Activated CD4-positive, alpha-beta memory T cell treated with anti-CD3 and anti-CD28 coated beads for 36 hours (primary cell): Measurements from ENCODE around the gene MRPS34. TPM values are rescaled to one million over a fixed set of nuclear protein-coding genes. Genes with fewer than 3 reads are reported as not detected.
A peak's percentile ranks its signal among the peaks of the same experiment; 100 is the strongest.

Experiments used
- CTCF ChIA-PET: fragments of 350-600 bp; sonication (Branson Sonifier 250); formaldehyde crosslinking; loops from one replicate; lab custom pipeline; 2021; ENCODE audit warnings: antibody characterized with exemption, inconsistent platforms; lab: Charles Lee
- POLR2A ChIA-PET: fragments of 350-600 bp; sonication (Branson Sonifier 250); formaldehyde crosslinking; loops from one replicate; lab custom pipeline; 2021; ENCODE audit warnings: antibody characterized with exemption; lab: Charles Lee
- DNase-seq: peaks from one replicate; pipeline ENCODE4 v3.0.0-alpha.2; 2020
- H3K27ac Mint-ChIP-seq: one replicate; pipeline ENCODE4 v1.8.0; 2021; ENCODE audit warnings: mixed read lengths
- H3K27me3 Mint-ChIP-seq: one replicate; pipeline ENCODE4 v1.8.0; 2021; ENCODE audit warnings: mixed read lengths
- H3K36me3 Mint-ChIP-seq: one replicate; pipeline ENCODE4 v1.8.0; 2021; ENCODE audit warnings: mixed read lengths
- H3K4me1 Mint-ChIP-seq: one replicate; pipeline ENCODE4 v1.8.0; 2021; ENCODE audit warnings: low read depth, mixed read lengths
- H3K4me3 Mint-ChIP-seq: one replicate; pipeline ENCODE4 v1.8.0; 2021; ENCODE audit warnings: mild to moderate bottlenecking, mixed read lengths
- H3K9me3 Mint-ChIP-seq: one replicate; pipeline ENCODE4 v1.8.0; 2021; ENCODE audit warnings: mixed read lengths
- intact Hi-C: fragments of 100-400 bp; cut with micrococcal nuclease; formaldehyde crosslinking; loops from one replicate; pipeline ENCODE4 v1.15.1; 2023
- total RNA-seq, 2 experiments: library from RNA; stranded (reverse); gene quantifications; one replicate each; pipeline ENCODE4 v1.2.3, GENCODE V29; 2021

Gene MRPS34
- total RNA-seq, result 100 to 1,000 TPM; 151 to 152 TPM

GRCh38 chr16:1772908-1773702 lies at the start of gene MRPS34:
Gene MRPS34 (minus strand): TSS chr16:1773134. CDS start chr16:1773119, 15 bp downstream.
- Mint-ChIP-seq H3K4me1 (peaks cover 6% of the 10 kb centered on the region), H3K27me3 (no peaks in the 10 kb centered on the region)
- CTCF ChIA-PET, result interaction anchor here (0.7 to 4.8 kb wide), 5 partner anchors 10 to 382 kb away, joined by 3 to 42 read pairs (median 3); partner anchors contain the start of genes JPT2, MAPK8IP3, NUBP2 and SPSB3

GRCh38 chr16:1821861-1822611 lies 49.1 kb upstream of the MRPS34 start:
- intact Hi-C loops, result no loop called here
- POLR2A ChIA-PET, result no interaction called here

More at GRCh38 chr16:1772908-1773702, at the start of gene MRPS34:
- DNase-seq, result peak; percentile 87
- Mint-ChIP-seq H3K36me3 (peaks cover 16% of the 10 kb centered on the region), H3K9me3 (no peaks in the 10 kb centered on the region), H3K4me3 (peak within 1 kb of the TSS; percentile 94), H3K27ac (peak within 1 kb of the TSS; percentile 94)
- POLR2A ChIA-PET, result interaction anchor here (1.0 to 5.3 kb wide), 4 partner anchors 8 to 192 kb away, joined by 3 to 56 read pairs (median 6); partner anchors contain the start of genes NUBP2, RPS2 and SPSB3
- intact Hi-C loops, result loop anchor here (1.0 to 5.0 kb wide), 3 partner anchors 9 to 352 kb away; partner anchors contain the start of genes CRAMP1, IFT140, NUBP2 and SPSB3

DNA sequence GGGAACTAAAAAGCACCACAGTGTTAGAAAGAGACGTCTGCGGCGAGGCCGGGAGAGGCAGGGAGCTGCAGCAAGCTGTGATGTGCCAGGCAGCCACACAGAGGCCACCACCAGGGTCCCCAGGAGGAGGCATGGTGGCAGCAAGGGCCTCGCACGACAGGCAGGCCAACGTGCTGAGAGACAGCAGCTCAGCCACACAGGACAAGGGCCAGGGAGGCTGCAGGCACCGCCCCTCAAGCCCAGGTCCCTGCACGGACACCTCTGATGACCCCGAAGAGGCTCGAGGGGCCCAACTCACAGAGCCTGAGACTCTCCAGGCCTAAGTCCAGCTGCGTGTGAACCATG lies 48.0 kb upstream of the MRPS34 start:
- Mint-ChIP-seq H3K27me3 (no peaks in the 10 kb centered on the region), H3K36me3 (peaks cover 2% of the 10 kb centered on the region), H3K9me3 (no peaks in the 10 kb centered on the region), H3K4me3 (no peak overlapping the region), H3K27ac (no peak overlapping the region), H3K4me1 (peaks cover 19% of the 10 kb centered on the region)
- intact Hi-C loops, result no loop called here
- DNase-seq, result no peak
- ChIA-PET CTCF (no interaction called here), POLR2A (no interaction called here)

More at GRCh38 chr16:1821861-1822611, 49.1 kb upstream of the MRPS34 start:
- H3K27ac Mint-ChIP-seq, result no peak overlapping the region
- no peaks in the 10 kb centered on the region for H3K9me3 Mint-ChIP-seq
- CTCF ChIA-PET, result no interaction called here
- no peaks in the 10 kb centered on the region for H3K27me3 Mint-ChIP-seq
- H3K4me1 Mint-ChIP-seq, result peaks cover 19% of the 10 kb centered on the region
- peaks cover 2% of the 10 kb centered on the region for H3K36me3 Mint-ChIP-seq
- no peak for DNase-seq
- no peak overlapping the region for H3K4me3 Mint-ChIP-seq

- ChIA-PET POLR2A (no interaction called here), CTCF (no interaction called here)
- H3K27me3 Mint-ChIP-seq, result no peaks in the 10 kb centered on the region
- H3K9me3 Mint-ChIP-seq, result no peaks in the 10 kb centered on the region
- H3K27ac Mint-ChIP-seq, result no peak overlapping the region
- peaks cover 13% of the 10 kb centered on the region for H3K4me1 Mint-ChIP-seq
- peaks cover 5% of the 10 kb centered on the region for H3K36me3 Mint-ChIP-seq
- no peak overlapping the region for H3K4me3 Mint-ChIP-seq
- intact Hi-C loops, result no loop called here
- DNase-seq, result no peak
Measured at GRCh38 chr16:1820096-1820945, 47.4 kb upstream of the MRPS34 start.

DNA sequence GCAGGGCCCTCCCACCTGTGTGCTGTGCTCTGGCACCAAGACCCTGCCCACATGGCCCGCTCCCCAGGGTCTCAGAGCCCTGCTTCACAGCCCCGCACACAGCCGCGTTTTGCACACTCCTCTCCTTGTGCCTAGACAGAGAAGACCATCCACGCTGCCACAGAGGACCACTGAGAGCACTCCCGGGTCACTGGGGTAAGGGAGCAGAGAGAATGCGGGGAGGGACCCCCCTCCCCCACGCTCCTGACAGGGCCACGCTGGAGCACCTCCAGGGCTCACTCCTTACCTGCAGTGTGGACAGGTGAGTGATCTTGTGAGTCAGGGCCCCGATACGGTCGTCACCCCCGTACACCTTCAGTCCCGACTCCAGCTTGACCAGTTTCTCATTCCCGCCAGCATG lies 46.7 kb upstream of the MRPS34 start:
- Mint-ChIP-seq H3K4me1 (peaks cover 10% of the 10 kb centered on the region), H3K27ac (no peak overlapping the region), H3K36me3 (peaks cover 9% of the 10 kb centered on the region), H3K27me3 (no peaks in the 10 kb centered on the region), H3K9me3 (no peaks in the 10 kb centered on the region), H3K4me3 (no peak overlapping the region)
- ChIA-PET CTCF (no interaction called here), POLR2A (no interaction called here)
- DNase-seq, result no peak
- intact Hi-C loops, result no loop called here

DNA sequence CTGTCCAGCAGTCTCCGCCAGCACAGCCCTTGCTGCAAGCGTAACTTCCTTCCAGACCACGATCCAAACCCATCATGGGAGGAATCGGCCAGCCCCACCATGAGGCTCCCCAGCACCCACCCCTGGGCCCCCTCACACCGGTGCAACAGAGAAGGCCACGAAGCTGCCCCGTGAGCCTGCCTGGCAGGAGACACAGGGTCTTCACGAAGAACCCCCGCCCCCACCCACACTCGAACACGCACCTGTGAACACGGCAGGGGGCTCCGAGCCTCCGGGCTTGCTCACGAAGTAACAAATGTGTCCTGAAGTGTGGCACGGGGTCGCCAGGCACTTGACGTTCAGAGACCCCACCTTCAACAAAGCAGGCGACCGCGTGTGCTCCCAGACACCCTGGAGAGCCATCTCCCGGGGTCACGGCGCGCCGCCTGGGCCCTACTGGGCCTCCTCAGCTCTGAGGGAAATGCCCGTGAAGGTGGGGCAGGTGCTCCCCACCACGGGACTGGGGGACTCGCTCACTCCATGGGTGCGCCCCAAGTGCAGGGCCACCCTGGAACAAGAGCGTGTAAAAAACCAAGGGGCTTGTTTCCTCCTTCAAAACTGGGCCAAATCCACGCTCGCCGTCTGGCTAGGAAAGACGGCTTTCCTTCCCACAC lies 46.1 kb upstream of the MRPS34 start:
- no peaks in the 10 kb centered on the region for H3K9me3 Mint-ChIP-seq
- H3K27ac Mint-ChIP-seq, result no peak overlapping the region
- ChIA-PET CTCF (no interaction called here), POLR2A (no interaction called here)
- DNase-seq, result no peak
- no peaks in the 10 kb centered on the region for H3K27me3 Mint-ChIP-seq
- H3K4me1 Mint-ChIP-seq, result peaks cover 4% of the 10 kb centered on the region
- H3K36me3 Mint-ChIP-seq, result peaks cover 9% of the 10 kb centered on the region
- no peak overlapping the region for H3K4me3 Mint-ChIP-seq
- intact Hi-C loops, result no loop called here

DNA sequence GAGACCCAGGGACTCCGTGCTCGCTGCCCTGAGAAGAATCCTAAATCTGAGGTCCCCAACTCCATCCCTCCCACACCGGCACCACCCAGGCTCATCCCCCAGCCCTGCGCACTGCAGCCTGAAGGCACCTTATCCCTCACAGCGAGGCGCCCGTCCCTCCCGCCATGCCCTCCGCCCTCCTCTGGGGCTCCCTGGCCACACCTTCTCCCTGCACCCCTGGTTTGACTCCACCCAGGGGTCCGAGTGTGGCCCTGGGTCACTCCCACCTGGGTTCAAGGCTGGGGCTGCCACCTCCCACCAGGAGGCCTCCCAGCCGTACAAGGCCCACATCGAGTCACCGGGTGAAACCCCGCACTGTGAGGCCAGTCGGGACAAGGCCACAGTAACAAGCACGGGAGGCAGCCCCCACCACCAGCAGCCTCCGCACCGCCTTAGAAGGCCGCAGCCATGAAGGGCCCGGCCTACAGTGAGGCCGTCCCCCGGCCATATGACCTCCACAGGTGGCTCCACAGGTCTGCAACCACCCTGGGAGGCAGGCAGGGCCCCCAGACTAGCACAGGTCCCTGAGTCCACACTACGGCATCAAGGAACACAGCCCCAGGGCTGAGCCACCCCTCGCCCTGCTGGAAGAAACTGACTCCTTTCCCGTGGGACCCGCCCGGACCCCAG lies 45.4 kb upstream of the MRPS34 start:
- Mint-ChIP-seq H3K27me3 (no peaks in the 10 kb centered on the region), H3K9me3 (no peaks in the 10 kb centered on the region), H3K4me3 (no peak overlapping the region), H3K27ac (no peak overlapping the region), H3K36me3 (peaks cover 11% of the 10 kb centered on the region), H3K4me1 (peaks cover under 1% of the 10 kb centered on the region)
- CTCF ChIA-PET, result no interaction called here
- intact Hi-C loops, result no loop called here
- POLR2A ChIA-PET, result no interaction called here
- DNase-seq, result no peak

- Mint-ChIP-seq H3K27ac (no peak overlapping the region), H3K27me3 (no peaks in the 10 kb centered on the region), H3K36me3 (peaks cover 11% of the 10 kb centered on the region), H3K4me3 (no peak overlapping the region), H3K4me1 (peaks cover 6% of the 10 kb centered on the region), H3K9me3 (no peaks in the 10 kb centered on the region)
- intact Hi-C loops, result no loop called here
- DNase-seq, result no peak
- CTCF ChIA-PET, result no interaction called here
- POLR2A ChIA-PET, result no interaction called here
Measured at GRCh38 chr16:1817716-1818115, 44.8 kb upstream of the MRPS34 start.

DNA sequence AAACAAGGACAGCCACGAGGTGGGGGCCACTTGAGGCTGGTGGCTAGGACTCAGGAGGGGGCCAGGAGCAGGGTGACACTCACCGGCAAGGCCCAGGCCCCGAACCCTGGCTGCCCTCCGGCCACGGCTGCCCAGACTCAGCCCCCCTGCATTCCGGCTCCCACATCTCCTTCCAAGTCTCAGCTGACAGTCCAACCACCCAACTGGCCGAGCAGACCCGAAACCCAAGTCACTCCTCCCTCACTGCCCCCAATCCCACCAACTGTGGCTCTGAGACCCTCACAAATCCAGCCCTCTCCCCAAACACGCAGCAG lies 44.3 kb upstream of the MRPS34 start:
- Mint-ChIP-seq H3K9me3 (no peaks in the 10 kb centered on the region), H3K27me3 (no peaks in the 10 kb centered on the region), H3K36me3 (peaks cover 11% of the 10 kb centered on the region), H3K4me3 (no peak overlapping the region), H3K4me1 (peaks cover 8% of the 10 kb centered on the region), H3K27ac (no peak overlapping the region)
- DNase-seq, result no peak
- ChIA-PET CTCF (no interaction called here), POLR2A (no interaction called here)
- intact Hi-C loops, result no loop called here

GRCh38 chr16:1816396-1817275 lies 43.7 kb upstream of the MRPS34 start:
- peaks cover 11% of the 10 kb centered on the region for H3K36me3 Mint-ChIP-seq
- H3K9me3 Mint-ChIP-seq, result no peaks in the 10 kb centered on the region
- intact Hi-C loops, result no loop called here
- peaks cover 8% of the 10 kb centered on the region for H3K4me1 Mint-ChIP-seq
- POLR2A ChIA-PET, result no interaction called here
- CTCF ChIA-PET, result no interaction called here
- no peaks in the 10 kb centered on the region for H3K27me3 Mint-ChIP-seq
- no peak for DNase-seq
- H3K27ac Mint-ChIP-seq, result no peak overlapping the region
- H3K4me3 Mint-ChIP-seq, result no peak overlapping the region
